SIG-M5 treated with dmso at 0.1 percent for 504 hours (cell line): ENCODE results near the gene BEAN1.
A peak's percentile ranks its signal among the peaks of the same experiment; 100 is the strongest.

ENCODE experiments used
- DNase-seq: peaks from one replicate; lab custom pipeline; 2025; ENCODE audit not compliant: unreplicated experiment; lab: John Stamatoyannopoulos, UW

Gene BEAN1

GRCh38 chr16:66418165-66418962 is 8.7 kb upstream of the BEAN1 start:
- DNase-seq: no peak

- no peak for DNase-seq
Observed at GRCh38 chr16:66419527-66419926, 7.6 kb upstream of the BEAN1 start.

- DNase-seq: no peak
Observed at GRCh38 chr16:66420396-66420795, 6.7 kb upstream of the BEAN1 start.

GRCh38 chr16:66421891-66422290 is 5.2 kb upstream of the BEAN1 start:
- DNase-seq: no peak

GRCh38 chr16:66422366-66422765 is 4.7 kb upstream of the BEAN1 start:
- no peak for DNase-seq

- DNase-seq: no peak
Observed at GRCh38 chr16:66423177-66423576, 3.9 kb upstream of the BEAN1 start.

GRCh38 chr16:66425651-66426050 is 1.4 kb upstream of the BEAN1 start:
- DNase-seq: no peak

- no peak for DNase-seq
Observed at GRCh38 chr16:66426112-66427035, 721 bp upstream of the BEAN1 start.

GRCh38 chr16:66427871-66428681 is 981 bp downstream of the BEAN1 start:
- DNase-seq: no peak

GRCh38 chr16:66428682-66429251 is 1.7 kb downstream of the BEAN1 start:
- no peak for DNase-seq

GRCh38 chr16:66429290-66429962 is 2.3 kb downstream of the BEAN1 start:
- no peak for DNase-seq

GRCh38 chr16:66430214-66430613 is 3.1 kb downstream of the BEAN1 start:
- DNase-seq: no peak

- no peak for DNase-seq
Observed at GRCh38 chr16:66431760-66432159, 4.7 kb downstream of the BEAN1 start.

GRCh38 chr16:66432429-66432828 is 5.3 kb downstream of the BEAN1 start:
- DNase-seq: no peak

GRCh38 chr16:66434619-66435430 is 7.7 kb downstream of the BEAN1 start:
- DNase-seq: peak; percentile 21

- no peak for DNase-seq
Observed at GRCh38 chr16:66435896-66436295, 8.8 kb downstream of the BEAN1 start.

- DNase-seq: no peak
Observed at GRCh38 chr16:66437391-66437945, 10.4 kb downstream of the BEAN1 start.

- no peak for DNase-seq
Observed at GRCh38 chr16:66438536-66438935, 11.4 kb downstream of the BEAN1 start.

GRCh38 chr16:66439051-66439730 is 12.1 kb downstream of the BEAN1 start:
- no peak for DNase-seq
